Measurements from ENCODE around the gene EDEM3.
A peak's percentile ranks its signal among the peaks of the same experiment; 100 is the strongest.

EDEM3 gene

GRCh38 chr1:184793967-184794366, 39.3 kb upstream of the EDEM3 start:
- no peak overlapping the region for H3K4me3 ChIP-seq (ENCODE audit: low read depth, low read length)
- in situ Hi-C loops (cut with HindIII; ENCODE audit: low sequenced_read_pairs) = no loop called here
- TF ChIP-seq CTCF (IDR thresholded peaks at IDR 0.05; ENCODE audit: low read depth, low read length, missing control alignments) = no peak
- no peak for DNase-seq (ENCODE audit: low read depth)

- H3K4me3 ChIP-seq (ENCODE audit: low read depth, low read length) = no peak overlapping the region
- peak; percentile 90 for DNase-seq (ENCODE audit: low read depth)
- TF ChIP-seq CTCF (IDR thresholded peaks at IDR 0.05; ENCODE audit: low read depth, low read length, missing control alignments) = no peak
- in situ Hi-C loops (cut with HindIII; ENCODE audit: low sequenced_read_pairs) = no loop called here
Observed at GRCh38 chr1:184792450-184792969, 37.9 kb upstream of the EDEM3 start.

GRCh38 chr1:184791550-184791900, 36.9 kb upstream of the EDEM3 start:
- peak; percentile 15 for DNase-seq (ENCODE audit: low read depth)
- no peak overlapping the region for H3K4me3 ChIP-seq (ENCODE audit: low read depth, low read length)
- no peak for TF ChIP-seq CTCF (IDR thresholded peaks at IDR 0.05; ENCODE audit: low read depth, low read length, missing control alignments)
- in situ Hi-C loops (cut with HindIII; ENCODE audit: low sequenced_read_pairs) = no loop called here

- no peak overlapping the region for H3K4me3 ChIP-seq (ENCODE audit: low read depth, low read length)
- no peak for DNase-seq (ENCODE audit: low read depth)
- TF ChIP-seq CTCF (IDR thresholded peaks at IDR 0.05; ENCODE audit: low read depth, low read length, missing control alignments) = no peak
- in situ Hi-C loops (cut with HindIII; ENCODE audit: low sequenced_read_pairs) = no loop called here
Observed at GRCh38 chr1:184790642-184791549, 36.2 kb upstream of the EDEM3 start.

GRCh38 chr1:184789884-184790283, 35.2 kb upstream of the EDEM3 start:
- no peak for TF ChIP-seq CTCF (IDR thresholded peaks at IDR 0.05; ENCODE audit: low read depth, low read length, missing control alignments)
- DNase-seq (ENCODE audit: low read depth) = no peak
- in situ Hi-C loops (cut with HindIII; ENCODE audit: low sequenced_read_pairs) = no loop called here
- no peak overlapping the region for H3K4me3 ChIP-seq (ENCODE audit: low read depth, low read length)

- in situ Hi-C loops (cut with HindIII; ENCODE audit: low sequenced_read_pairs) = no loop called here
Observed at GRCh38 chr1:184788970-184789369, 34.3 kb upstream of the EDEM3 start.

More at GRCh38 chr1:184788970-184789369, 34.3 kb upstream of the EDEM3 start:
- TF ChIP-seq CTCF (IDR thresholded peaks at IDR 0.05; ENCODE audit: low read depth, low read length, missing control alignments) = no peak
- DNase-seq (ENCODE audit: low read depth) = no peak
- H3K4me3 ChIP-seq (ENCODE audit: low read depth, low read length) = no peak overlapping the region
